Esophagus muscularis mucosa (tissue), 3 donors: ENCODE results near the gene PIGZ.

Experiments
- POLR2A ChIP-seq: fragments of 450-650 bp; IDR thresholded peaks from one replicate; pipeline ENCODE4 v1.6.1; 2017; ENCODE audit warnings: antibody characterized with exemption, moderate library complexity, mild to moderate bottlenecking, low read depth
- POLR2AphosphoS5 ChIP-seq, 2 donors: sonication (generic); formaldehyde crosslinking; IDR thresholded peaks; one replicate each; pipeline ENCODE4 v1.6.1; 2017; ENCODE audit warnings: antibody characterized with exemption in 2 of 2
- TF ChIP-seq, protein P1 (sequence below), 3 experiments: fragments of 200-600 bp in 2 of 3; fragments of 450-650 bp in 1 of 3; sonication (generic) in 2 of 3; IDR thresholded peaks; one replicate each; pipeline ENCODE4 v1.5.1; 2017 to 2019; ENCODE audit warnings: antibody characterized with exemption in 3 of 3, mild to moderate bottlenecking in 2 of 3, moderate library complexity in 1 of 3

DNA sequence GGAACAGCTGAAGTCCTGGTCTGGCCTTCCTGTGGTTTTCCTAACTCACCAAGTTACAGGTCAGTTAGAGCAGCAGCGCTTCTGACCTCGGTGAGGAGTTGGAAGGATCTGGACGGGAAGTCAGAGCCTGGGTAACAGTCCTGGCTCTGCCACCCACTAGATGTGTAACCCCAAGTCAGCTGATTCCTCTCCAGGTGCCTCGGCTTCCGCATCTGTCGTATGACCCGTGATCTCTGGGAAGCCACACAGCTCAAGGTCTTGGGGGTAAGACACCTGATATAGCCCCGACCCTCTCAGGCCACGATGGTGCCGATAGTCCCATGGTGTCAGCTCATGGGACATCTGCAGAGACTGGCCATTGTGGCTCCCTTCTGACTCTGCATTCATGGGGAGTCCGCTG lies 8.3 kb upstream of the PIGZ start:
- TF ChIP-seq POLR2A (no peak), POLR2AphosphoS5 (IDR thresholded peaks at IDR 0.05) (no peak)
- TF ChIP-seq, protein P1, sequence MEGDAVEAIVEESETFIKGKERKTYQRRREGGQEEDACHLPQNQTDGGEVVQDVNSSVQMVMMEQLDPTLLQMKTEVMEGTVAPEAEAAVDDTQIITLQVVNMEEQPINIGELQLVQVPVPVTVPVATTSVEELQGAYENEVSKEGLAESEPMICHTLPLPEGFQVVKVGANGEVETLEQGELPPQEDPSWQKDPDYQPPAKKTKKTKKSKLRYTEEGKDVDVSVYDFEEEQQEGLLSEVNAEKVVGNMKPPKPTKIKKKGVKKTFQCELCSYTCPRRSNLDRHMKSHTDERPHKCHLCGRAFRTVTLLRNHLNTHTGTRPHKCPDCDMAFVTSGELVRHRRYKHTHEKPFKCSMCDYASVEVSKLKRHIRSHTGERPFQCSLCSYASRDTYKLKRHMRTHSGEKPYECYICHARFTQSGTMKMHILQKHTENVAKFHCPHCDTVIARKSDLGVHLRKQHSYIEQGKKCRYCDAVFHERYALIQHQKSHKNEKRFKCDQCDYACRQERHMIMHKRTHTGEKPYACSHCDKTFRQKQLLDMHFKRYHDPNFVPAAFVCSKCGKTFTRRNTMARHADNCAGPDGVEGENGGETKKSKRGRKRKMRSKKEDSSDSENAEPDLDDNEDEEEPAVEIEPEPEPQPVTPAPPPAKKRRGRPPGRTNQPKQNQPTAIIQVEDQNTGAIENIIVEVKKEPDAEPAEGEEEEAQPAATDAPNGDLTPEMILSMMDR (IDR thresholded peaks at IDR 0.05) = no peak
